ENCODE data around the gene MMP14.

MMP14 gene

DNA sequence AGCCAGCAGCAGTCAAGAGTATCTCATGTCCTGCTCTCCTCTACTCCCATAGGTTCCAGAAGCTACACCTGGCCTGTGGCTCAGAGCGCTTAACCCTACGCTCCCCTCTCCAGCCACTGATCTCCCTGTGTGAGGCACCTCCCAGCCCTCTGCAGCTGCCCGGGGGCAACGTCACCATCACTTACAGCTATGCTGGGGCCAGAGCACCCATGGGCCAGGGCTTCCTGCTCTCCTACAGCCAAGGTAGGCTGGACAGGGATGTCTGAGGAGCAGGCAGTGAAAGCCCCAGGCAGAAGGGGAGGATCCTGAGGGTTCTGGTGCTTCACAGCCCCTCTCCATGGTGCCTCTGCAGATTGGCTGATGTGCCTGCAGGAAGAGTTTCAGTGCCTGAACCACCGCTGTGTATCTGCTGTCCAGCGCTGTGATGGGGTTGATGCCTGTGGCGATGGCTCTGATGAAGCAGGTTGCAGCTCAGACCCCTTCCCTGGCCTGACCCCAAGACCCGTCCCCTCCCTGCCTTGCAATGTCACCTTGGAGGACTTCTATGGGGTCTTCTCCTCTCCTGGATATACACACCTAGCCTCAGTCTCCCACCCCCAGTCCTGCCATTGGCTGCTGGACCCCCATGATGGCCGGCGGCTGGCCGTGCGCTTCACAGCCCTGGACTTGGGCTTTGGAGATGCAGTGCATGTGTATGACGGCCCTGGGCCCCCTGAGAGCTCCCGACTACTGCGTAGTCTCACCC is 38.8 kb downstream of the MMP14 start:
- DNase-seq (ENCODE audit: insufficient read length, low spot score): no peak
- no peak for FAIRE-seq
- TF ChIP-seq, protein P1, sequence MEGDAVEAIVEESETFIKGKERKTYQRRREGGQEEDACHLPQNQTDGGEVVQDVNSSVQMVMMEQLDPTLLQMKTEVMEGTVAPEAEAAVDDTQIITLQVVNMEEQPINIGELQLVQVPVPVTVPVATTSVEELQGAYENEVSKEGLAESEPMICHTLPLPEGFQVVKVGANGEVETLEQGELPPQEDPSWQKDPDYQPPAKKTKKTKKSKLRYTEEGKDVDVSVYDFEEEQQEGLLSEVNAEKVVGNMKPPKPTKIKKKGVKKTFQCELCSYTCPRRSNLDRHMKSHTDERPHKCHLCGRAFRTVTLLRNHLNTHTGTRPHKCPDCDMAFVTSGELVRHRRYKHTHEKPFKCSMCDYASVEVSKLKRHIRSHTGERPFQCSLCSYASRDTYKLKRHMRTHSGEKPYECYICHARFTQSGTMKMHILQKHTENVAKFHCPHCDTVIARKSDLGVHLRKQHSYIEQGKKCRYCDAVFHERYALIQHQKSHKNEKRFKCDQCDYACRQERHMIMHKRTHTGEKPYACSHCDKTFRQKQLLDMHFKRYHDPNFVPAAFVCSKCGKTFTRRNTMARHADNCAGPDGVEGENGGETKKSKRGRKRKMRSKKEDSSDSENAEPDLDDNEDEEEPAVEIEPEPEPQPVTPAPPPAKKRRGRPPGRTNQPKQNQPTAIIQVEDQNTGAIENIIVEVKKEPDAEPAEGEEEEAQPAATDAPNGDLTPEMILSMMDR (IDR thresholded peaks at IDR 0.05; ENCODE audit: insufficient read depth, missing control alignments): no peak

DNA sequence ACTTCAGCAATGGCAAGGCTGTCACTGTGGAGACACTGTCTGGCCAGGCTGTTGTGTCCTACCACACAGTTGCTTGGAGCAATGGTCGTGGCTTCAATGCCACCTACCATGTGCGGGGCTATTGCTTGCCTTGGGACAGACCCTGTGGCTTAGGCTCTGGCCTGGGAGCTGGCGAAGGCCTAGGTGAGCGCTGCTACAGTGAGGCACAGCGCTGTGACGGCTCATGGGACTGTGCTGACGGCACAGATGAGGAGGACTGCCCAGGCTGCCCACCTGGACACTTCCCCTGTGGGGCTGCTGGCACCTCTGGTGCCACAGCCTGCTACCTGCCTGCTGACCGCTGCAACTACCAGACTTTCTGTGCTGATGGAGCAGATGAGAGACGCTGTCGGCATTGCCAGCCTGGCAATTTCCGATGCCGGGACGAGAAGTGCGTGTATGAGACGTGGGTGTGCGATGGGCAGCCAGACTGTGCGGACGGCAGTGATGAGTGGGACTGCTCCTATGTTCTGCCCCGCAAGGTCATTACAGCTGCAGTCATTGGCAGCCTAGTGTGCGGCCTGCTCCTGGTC is 39.4 kb downstream of the MMP14 start:
- DNase-seq (ENCODE audit: insufficient read length, low spot score) (no peak), FAIRE-seq (no peak)
- TF ChIP-seq, protein P1 (IDR thresholded peaks at IDR 0.05; ENCODE audit: insufficient read depth, missing control alignments): no peak

DNA sequence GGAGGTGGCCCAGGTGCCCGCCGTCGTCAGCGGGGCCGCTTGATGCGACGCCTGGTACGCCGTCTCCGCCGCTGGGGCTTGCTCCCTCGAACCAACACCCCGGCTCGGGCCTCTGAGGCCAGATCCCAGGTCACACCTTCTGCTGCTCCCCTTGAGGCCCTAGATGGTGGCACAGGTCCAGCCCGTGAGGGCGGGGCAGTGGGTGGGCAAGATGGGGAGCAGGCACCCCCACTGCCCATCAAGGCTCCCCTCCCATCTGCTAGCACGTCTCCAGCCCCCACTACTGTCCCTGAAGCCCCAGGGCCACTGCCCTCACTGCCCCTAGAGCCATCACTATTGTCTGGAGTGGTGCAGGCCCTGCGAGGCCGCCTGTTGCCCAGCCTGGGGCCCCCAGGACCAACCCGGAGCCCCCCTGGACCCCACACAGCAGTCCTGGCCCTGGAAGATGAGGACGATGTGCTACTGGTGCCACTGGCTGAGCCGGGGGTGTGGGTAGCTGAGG is 40.7 kb downstream of the MMP14 start:
- no peak for DNase-seq (ENCODE audit: insufficient read length, low spot score)
- FAIRE-seq: no peak
- TF ChIP-seq, protein P1 (IDR thresholded peaks at IDR 0.05; ENCODE audit: insufficient read depth, missing control alignments): no peak

DNA sequence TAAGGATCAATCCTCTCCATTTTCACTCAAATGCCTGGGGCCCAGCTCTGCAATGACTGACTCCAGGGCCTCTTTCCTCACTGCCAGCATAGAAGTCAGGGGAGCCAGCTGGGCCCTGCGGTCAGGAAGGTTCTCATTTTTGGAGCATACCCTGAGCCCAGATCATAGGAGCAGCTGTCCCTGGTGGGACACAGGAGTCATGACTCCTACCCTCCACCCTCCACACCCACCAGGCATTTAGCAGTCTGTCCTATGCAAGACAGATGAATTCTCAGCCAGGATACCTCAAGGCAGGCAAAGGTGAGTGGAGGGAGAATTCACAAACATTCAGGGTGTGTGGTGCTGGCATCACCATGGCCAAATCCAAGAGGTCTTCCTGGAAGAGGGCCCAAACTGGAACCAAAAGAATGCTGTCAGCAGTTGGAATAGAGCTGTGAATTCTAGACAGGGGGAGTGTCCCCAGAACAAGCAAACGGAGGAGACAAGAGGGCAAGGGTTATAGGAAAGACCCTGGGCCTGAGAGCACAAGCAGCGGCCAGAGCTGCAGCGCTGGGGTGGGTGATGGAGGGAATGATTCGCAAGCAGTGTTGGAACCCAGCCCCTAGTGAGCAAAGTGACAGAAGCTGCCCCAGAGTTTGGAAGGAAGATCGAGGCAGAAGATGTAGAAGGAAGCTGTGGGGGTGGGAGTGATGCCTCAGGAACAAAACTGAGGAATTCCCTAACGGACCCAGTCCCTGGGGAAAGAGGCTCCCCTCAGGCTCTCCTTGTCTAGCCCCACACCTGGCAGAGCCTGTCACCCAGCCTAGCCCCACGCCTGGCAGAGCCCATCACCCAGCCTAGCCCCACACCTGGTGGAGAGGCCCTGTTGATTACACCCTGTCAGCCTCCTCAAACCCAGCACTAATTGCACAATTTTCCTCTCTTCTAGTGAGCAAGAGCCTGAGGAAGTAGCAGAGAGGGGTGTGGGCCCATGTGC is 42.2 kb downstream of the MMP14 start:
- TF ChIP-seq, protein P1 (IDR thresholded peaks at IDR 0.05; ENCODE audit: insufficient read depth, missing control alignments): no peak
- DNase-seq (ENCODE audit: insufficient read length, low spot score): no peak
- no peak for FAIRE-seq

DNA sequence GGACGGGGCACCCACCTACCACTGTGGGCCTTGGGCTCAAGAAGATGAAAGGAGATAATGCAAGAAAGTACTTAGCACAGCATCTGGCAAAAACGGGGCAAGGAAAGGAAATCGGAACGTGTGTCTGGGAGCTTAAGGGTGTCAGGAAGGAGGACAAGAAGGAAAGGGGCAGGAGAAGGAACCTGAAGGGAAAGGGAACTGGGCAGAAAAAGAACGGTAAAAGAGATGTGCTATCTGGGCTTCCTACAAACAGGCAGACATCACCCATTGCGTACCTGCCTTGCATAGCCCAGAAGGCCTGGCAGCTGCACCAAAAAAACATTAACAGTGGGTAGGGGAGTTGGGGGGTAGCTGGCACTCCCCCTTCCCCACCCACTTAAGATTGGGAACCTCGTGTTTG is 45.7 kb downstream of the MMP14 start:
- TF ChIP-seq, protein P1 (IDR thresholded peaks at IDR 0.05; ENCODE audit: insufficient read depth, missing control alignments): no peak
- FAIRE-seq (no peak), DNase-seq (ENCODE audit: insufficient read length, low spot score) (no peak)

DNA sequence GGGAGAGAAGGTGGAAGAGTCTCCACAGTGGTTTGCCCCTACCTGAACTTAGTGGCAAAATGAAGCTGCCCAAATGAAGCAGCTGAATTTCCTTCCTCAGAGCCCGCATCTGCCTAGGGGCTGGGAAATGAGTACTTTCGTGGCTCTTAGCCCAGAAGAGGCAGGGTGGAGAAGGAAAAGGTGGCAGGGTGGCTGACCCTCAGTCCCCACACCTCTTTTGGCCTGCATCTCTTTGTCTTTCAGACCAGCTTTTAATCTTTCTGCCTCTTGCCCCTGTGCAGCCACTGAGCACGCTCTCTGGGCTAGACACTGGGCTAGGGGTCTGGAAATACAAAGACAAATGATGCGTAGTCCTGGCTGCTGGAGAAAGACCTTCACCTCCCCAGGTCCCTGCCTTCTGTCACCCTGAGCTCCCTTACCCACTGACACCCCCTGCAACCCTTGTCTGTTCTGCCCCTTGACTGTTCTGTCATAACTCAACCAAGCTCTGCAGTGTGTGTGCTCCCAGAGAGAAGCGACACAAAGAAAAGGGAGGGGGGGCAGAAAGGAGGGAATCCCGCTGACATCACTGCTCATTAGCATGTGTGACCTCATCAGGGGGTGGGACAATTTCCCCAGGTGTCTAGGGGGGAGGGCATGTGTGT is 46.3 kb downstream of the MMP14 start:
- no peak for FAIRE-seq
- DNase-seq (ENCODE audit: insufficient read length, low spot score): peak; percentile 62
- TF ChIP-seq, protein P1 (IDR thresholded peaks at IDR 0.05; ENCODE audit: insufficient read depth, missing control alignments): no peak
